KG1 (cell line): ENCODE measurements around the gene CRELD2.

Experiments
- DNase-seq: peaks from one replicate; lab custom pipeline; 2025; lab: John Stamatoyannopoulos, UW

The CRELD2 gene

GRCh38 chr22:49968831-49969661, 50.6 kb downstream of the CRELD2 start:
- no peak for DNase-seq

GRCh38 chr22:49969751-49970527, 51.5 kb downstream of the CRELD2 start:
- no peak for DNase-seq

- DNase-seq, result peak; percentile 84
Observed at GRCh38 chr22:49970528-49971231, 52.2 kb downstream of the CRELD2 start.

- no peak for DNase-seq
Observed at GRCh38 chr22:49971232-49972162, 53.1 kb downstream of the CRELD2 start.

GRCh38 chr22:49972163-49973017, 54.0 kb downstream of the CRELD2 start:
- DNase-seq, result no peak

- DNase-seq, result no peak
Observed at GRCh38 chr22:49973018-49973961, 54.9 kb downstream of the CRELD2 start.

- no peak for DNase-seq
Observed at GRCh38 chr22:49975543-49976389, 57.3 kb downstream of the CRELD2 start.

- DNase-seq, result no peak
Observed at GRCh38 chr22:49976439-49977175, 58.2 kb downstream of the CRELD2 start.
